ENCODE measurements around the gene TTC32.
"Not testable (repeated sequence)": the region's sequence is repeated elsewhere in the genome, so short reads cannot be mapped to it uniquely, and the experiment has no call there.

TTC32 gene

GRCh38 chr2:19898592-19899329 is 3.0 kb downstream of the TTC32 start:
- DNase-seq = no peak

- no peak for DNase-seq
Observed at GRCh38 chr2:19897623-19898245, 4.0 kb downstream of the TTC32 start.

GRCh38 chr2:19895535-19895934 is 6.2 kb downstream of the TTC32 start:
- DNase-seq = no peak

GRCh38 chr2:19894134-19894792 is 7.5 kb downstream of the TTC32 start:
- no peak for DNase-seq

- no peak for DNase-seq
Observed at GRCh38 chr2:19893520-19894133, 8.2 kb downstream of the TTC32 start.

- DNase-seq = not testable (repeated sequence)
Observed at GRCh38 chr2:19891971-19892370, 9.8 kb downstream of the TTC32 start.

GRCh38 chr2:19890104-19890503 is 11.7 kb downstream of the TTC32 start:
- DNase-seq = no peak

- no peak for DNase-seq
Observed at GRCh38 chr2:19888831-19889230, 13.0 kb downstream of the TTC32 start.

- DNase-seq = no peak
Observed at GRCh38 chr2:19887510-19887909, 14.3 kb downstream of the TTC32 start.

- DNase-seq = no peak
Observed at GRCh38 chr2:19886261-19886660, 15.5 kb downstream of the TTC32 start.

- no peak for DNase-seq
Observed at GRCh38 chr2:19885791-19886190, 16.0 kb downstream of the TTC32 start.

GRCh38 chr2:19883971-19884720 is 17.6 kb downstream of the TTC32 start:
- no peak for DNase-seq

- DNase-seq = no peak
Observed at GRCh38 chr2:19883486-19883885, 18.3 kb downstream of the TTC32 start.

- no peak for DNase-seq
Observed at GRCh38 chr2:19882286-19882685, 19.5 kb downstream of the TTC32 start.

GRCh38 chr2:19881908-19882265 is 19.9 kb downstream of the TTC32 start:
- no peak for DNase-seq

GRCh38 chr2:19881221-19881907 is 20.4 kb downstream of the TTC32 start:
- DNase-seq = no peak

GRCh38 chr2:19880191-19880590 is 21.6 kb downstream of the TTC32 start:
- DNase-seq = not testable (repeated sequence)

- DNase-seq = no peak
Observed at GRCh38 chr2:19879120-19879519, 22.7 kb downstream of the TTC32 start.

- DNase-seq = no peak
Observed at GRCh38 chr2:19878268-19879046, 23.3 kb downstream of the TTC32 start.

GRCh38 chr2:19876751-19877150 is 25.0 kb downstream of the TTC32 start:
- no peak for DNase-seq

- DNase-seq = no peak
Observed at GRCh38 chr2:19875280-19875679, 26.5 kb downstream of the TTC32 start.

GRCh38 chr2:19874726-19875125 is 27.1 kb downstream of the TTC32 start:
- no peak for DNase-seq
